T-helper 17 cell (primary cell): ENCODE data around the gene ARHGAP19. TPM values are rescaled to one million over a fixed set of nuclear protein-coding genes. Genes with fewer than 3 reads are reported as not detected.
A peak's percentile ranks its signal among the peaks of the same experiment; 100 is the strongest.

Experiments
- ATAC-seq: fragments of 150-1000 bp; cut with Tn5 transposase; 2 replicates; pipeline ENCODE4 v1.10.0; 2021; ENCODE audit warnings: mild to moderate bottlenecking, moderate library complexity
- DNase-seq, 3 donors: peaks; one replicate each; pipeline versions ENCODE4 v3.0.0 to v3.0.0-alpha.2; 2020 to 2021
- H3K9me3 ChIP-seq: one replicate; pipeline ENCODE4 v1.7.0; 2013; ENCODE audit warnings: low read length, mild to moderate bottlenecking; ENCODE audit not compliant: control insufficient read depth, poor library complexity, severe bottlenecking
- H3K27ac Mint-ChIP-seq: one replicate; pipeline ENCODE4 v1.8.0; 2022; ENCODE audit warnings: mild to moderate bottlenecking, moderate library complexity, mixed read lengths
- H3K27me3 Mint-ChIP-seq: one replicate; pipeline ENCODE4 v1.8.0; 2022; ENCODE audit warnings: mixed read lengths
- H3K36me3 Mint-ChIP-seq: one replicate; pipeline ENCODE4 v1.8.0; 2022; ENCODE audit warnings: low read depth, mixed read lengths
- H3K4me1 Mint-ChIP-seq: one replicate; pipeline ENCODE4 v1.8.0; 2022; ENCODE audit warnings: mild to moderate bottlenecking, mixed read lengths
- H3K4me3 Mint-ChIP-seq: one replicate; pipeline ENCODE4 v1.8.0; 2022; ENCODE audit warnings: mild to moderate bottlenecking, moderate library complexity, mixed read lengths
- total RNA-seq, 4 donors: library from RNA in 2 of 4; stranded (reverse) in 2 of 4; gene quantifications; one replicate each; pipeline ENCODE4 v1.2.3 and lab custom pipeline; 2022 to 2026

ARHGAP19 gene, protein sequence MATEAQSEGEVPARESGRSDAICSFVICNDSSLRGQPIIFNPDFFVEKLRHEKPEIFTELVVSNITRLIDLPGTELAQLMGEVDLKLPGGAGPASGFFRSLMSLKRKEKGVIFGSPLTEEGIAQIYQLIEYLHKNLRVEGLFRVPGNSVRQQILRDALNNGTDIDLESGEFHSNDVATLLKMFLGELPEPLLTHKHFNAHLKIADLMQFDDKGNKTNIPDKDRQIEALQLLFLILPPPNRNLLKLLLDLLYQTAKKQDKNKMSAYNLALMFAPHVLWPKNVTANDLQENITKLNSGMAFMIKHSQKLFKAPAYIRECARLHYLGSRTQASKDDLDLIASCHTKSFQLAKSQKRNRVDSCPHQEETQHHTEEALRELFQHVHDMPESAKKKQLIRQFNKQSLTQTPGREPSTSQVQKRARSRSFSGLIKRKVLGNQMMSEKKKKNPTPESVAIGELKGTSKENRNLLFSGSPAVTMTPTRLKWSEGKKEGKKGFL
- total RNA-seq = 10 to 100 TPM in 1 of 2 donors, 1 to 10 TPM in 1; 9.3 to 15.7 TPM
- total RNA-seq (lab: John Stamatoyannopoulos, UW) = 15.6 to 25.1 reads per million in 2 donors

DNA sequence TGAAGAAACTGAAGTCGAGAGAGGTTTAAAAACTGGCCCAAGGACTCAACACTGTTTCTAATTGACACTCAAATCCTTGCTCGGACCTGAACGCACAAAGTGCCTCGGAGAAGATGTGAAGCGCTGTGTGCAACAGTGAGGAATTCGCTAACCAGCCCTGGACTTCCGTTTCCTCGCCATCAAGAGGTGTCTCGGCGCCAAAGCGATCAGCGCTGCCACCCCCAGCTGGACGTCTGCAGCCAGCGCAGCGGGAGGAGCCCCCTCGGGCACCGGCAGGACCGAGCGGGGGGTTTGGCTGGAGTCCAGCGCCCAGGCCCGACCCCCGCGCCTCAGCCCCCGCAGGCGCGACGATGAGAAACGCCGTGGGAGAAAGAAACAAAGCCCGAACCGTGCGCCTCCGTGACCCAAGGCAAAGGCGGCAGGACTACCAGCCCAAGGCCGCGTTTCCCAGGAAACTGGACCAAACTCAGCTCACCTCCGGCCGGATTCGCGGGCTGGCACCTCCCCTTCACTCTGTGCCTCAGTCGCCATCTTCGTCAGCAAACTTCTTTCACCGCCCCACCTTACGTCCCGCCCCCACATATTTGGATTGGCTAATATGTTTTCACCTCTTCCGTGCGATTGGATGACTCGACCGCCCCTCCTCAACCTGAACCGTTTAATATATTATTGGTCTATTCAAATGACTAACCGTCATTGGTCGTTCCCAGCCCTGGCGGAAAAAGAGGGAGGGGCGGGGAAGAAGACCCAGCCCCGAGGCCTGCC lies at the start of gene ARHGAP19:
TSS of gene ARHGAP19 (minus strand) at position 541 of the 765 bp plus-strand sequence. CDS start at position 531, 10 bp downstream.
- no peaks in the 10 kb centered on the region for H3K9me3 ChIP-seq
- H3K4me3 Mint-ChIP-seq = peak within 1 kb of the TSS; percentile 97
- peak; percentile 75 to 86 (median 84) for DNase-seq
- H3K4me1 Mint-ChIP-seq = peaks cover 15% of the 10 kb centered on the region
- peak within 1 kb of the TSS; percentile 81 for H3K27ac Mint-ChIP-seq
- peak; percentile 99 for ATAC-seq
- no peaks in the 10 kb centered on the region for H3K27me3 Mint-ChIP-seq
- H3K36me3 Mint-ChIP-seq = no peaks in the 10 kb centered on the region

DNA sequence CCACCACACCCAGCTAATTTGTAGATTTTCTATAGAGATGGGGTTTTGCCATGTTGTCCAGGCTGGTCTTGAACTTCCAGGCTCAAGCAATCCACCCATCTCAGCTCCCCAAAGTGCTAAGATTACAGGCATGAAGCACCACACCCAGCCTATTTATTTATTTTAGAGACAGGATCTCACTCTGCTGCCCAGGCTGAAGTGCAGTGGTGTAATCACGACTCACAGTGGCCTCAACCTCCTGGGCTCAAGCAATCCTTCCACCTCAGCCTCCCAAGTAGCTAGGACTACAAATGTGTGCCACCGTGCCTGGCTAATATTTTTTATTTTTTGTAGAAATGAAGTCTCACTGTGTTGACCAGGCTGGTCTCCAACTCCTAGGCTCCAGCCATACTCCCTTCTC lies 49.0 kb upstream of the ARHGAP19 start:
- H3K4me1 Mint-ChIP-seq = peaks cover 3% of the 10 kb centered on the region
- H3K27ac Mint-ChIP-seq = no peak overlapping the region
- DNase-seq (no peak), ATAC-seq (no peak)
- peaks cover 9% of the 10 kb centered on the region for H3K27me3 Mint-ChIP-seq
- no peaks in the 10 kb centered on the region for H3K9me3 ChIP-seq
- H3K36me3 Mint-ChIP-seq = no peaks in the 10 kb centered on the region
- H3K4me3 Mint-ChIP-seq = no peak overlapping the region

DNA sequence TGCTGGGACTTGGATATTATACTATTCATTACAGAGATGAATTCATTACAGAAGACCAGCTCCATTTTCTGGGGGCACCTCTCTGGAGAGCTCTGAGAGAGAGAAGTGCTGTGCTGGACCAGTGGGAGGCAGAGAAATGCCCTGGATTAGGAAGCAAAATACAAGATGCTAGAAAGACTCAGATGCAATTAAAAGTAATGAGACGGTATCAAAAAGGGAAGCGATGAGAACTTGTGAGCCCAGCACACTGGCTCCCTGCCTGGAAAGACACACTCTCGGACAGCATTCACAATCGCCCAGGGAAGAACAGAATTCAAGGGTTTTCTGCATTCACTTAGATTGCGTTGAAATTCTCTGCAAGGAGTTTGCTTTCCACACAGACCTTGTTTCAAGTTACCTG lies 45.6 kb upstream of the ARHGAP19 start:
- H3K27me3 Mint-ChIP-seq = peaks cover 9% of the 10 kb centered on the region

DNA sequence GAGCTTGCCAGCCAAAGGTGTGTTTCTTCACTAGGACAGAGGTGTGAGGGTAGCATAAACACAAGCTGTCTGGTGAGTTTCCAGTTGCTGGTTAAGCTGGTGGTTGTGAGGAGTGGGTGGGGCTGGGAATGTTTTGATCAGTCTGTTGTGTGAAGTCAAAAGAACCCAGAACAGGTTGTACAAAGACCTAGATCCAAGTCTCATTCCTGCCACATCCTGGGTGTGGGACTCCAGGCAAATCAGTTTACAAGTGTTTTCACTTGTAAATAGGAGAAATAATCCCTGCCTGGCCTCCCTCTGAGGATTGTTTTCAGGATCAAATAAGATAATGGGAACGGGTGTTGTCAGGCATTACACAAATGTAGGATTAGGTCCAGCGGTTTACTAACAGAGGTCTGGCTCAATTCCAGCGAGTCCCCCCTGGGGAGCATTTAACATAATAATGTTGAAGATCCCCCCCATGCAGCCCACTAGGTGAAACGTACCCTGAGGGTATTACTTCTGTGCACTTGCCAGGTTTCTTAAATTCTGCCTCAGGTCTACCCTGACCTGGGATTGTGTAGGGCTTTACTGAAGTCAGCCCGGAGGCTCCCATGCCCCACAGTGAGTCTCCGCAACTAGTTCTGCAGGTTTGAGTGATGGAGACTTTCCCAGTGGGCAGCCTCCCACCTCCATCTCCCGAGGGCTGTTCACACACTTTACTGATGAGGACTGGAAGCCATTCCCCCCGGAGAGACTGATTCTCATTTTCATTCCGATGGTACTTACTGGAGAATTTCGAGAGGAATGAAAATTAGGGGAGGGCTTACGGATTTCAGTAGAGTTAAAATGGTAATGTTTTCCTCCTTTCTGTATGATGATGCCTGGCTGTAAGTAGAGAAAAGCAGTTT lies 44.8 kb upstream of the ARHGAP19 start:
- Mint-ChIP-seq H3K4me3 (no peak overlapping the region), H3K27ac (no peak overlapping the region), H3K36me3 (no peaks in the 10 kb centered on the region), H3K27me3 (peaks cover 9% of the 10 kb centered on the region), H3K4me1 (peaks cover 14% of the 10 kb centered on the region)
- DNase-seq (no peak), ATAC-seq (no peak)
- no peaks in the 10 kb centered on the region for H3K9me3 ChIP-seq

More for the DNA sequence above, 45.6 kb upstream of the ARHGAP19 start:
- Mint-ChIP-seq H3K4me1 (peaks cover 6% of the 10 kb centered on the region), H3K4me3 (no peak overlapping the region), H3K27ac (no peak overlapping the region), H3K36me3 (no peaks in the 10 kb centered on the region)
- no peak for DNase-seq
- no peaks in the 10 kb centered on the region for H3K9me3 ChIP-seq
- no peak for ATAC-seq

DNA sequence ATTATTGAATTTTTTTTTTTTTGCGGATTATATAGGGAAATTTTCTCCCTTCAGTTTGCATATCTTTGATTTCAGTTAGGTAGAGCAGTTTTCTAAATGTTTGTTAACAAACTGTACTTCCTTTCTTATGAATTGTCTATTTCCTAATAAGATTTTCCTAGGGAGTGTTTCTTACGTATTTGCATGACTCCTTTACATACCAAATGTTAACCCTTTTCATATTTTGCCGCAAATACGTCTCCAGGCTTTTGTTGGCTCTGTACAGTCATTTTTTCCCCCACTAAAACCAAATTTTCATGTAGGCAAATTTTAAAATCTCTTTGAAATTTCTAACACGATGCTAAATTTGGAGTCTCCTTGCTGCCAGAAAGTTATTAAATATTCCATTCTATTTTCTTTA lies 44.0 kb upstream of the ARHGAP19 start:
- no peak for ATAC-seq
- Mint-ChIP-seq H3K4me1 (peaks cover 21% of the 10 kb centered on the region), H3K27ac (no peak overlapping the region), H3K36me3 (no peaks in the 10 kb centered on the region), H3K27me3 (peaks cover 9% of the 10 kb centered on the region), H3K4me3 (no peak overlapping the region)
- no peak for DNase-seq
- H3K9me3 ChIP-seq = no peaks in the 10 kb centered on the region

DNA sequence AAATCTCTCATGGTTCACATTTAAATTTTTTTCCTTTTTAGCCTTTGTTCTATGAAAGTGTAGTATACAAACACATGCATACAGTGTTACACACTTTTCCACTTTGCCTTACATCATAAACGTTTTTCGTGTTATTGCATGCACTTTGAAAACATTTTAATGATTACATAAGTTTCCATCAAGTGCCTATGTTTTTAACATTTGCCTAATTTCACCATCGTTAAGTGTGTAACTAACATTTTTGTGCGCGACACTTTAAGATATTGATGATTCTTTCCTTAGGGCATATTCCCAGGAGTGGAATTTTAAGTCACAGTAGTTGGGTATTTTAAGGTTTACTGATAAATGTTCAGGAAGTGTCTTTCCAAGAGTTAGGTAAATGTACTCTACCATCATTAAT lies 43.6 kb upstream of the ARHGAP19 start:
- ATAC-seq (no peak), DNase-seq (no peak)
- no peaks in the 10 kb centered on the region for H3K9me3 ChIP-seq
- H3K27me3 Mint-ChIP-seq = peaks cover 9% of the 10 kb centered on the region
- H3K4me1 Mint-ChIP-seq = peaks cover 24% of the 10 kb centered on the region
- peaks cover 2% of the 10 kb centered on the region for H3K36me3 Mint-ChIP-seq
- H3K4me3 Mint-ChIP-seq = peak overlapping the region; percentile 43
- peak overlapping the region; percentile 16 for H3K27ac Mint-ChIP-seq

DNA sequence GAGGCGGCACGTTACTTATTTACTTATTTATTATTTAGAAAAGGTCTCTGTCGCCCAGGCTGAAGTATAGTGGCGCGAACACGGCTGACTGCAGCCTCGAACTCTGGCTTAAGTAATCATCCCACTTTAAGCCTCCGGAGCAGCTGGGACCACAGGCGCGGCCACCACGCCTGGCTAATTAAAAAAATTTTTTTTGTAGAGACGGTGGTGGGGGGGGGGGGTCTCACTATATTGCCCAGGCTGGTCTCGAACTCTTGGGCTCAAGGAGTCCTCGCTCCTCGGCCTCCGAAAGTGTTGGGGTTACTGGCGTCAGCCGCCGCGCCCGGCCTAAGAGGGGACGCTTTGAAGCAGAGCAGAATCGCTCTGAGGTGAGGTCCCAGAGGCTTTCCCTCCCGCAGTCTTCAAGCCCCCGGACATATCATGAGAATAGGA lies 42.8 kb upstream of the ARHGAP19 start:
- H3K27ac Mint-ChIP-seq = peak overlapping the region; percentile 16
- H3K4me1 Mint-ChIP-seq = peaks cover 26% of the 10 kb centered on the region
- no peak for ATAC-seq
- H3K9me3 ChIP-seq = no peaks in the 10 kb centered on the region
- no peak overlapping the region for H3K4me3 Mint-ChIP-seq
- peaks cover 2% of the 10 kb centered on the region for H3K36me3 Mint-ChIP-seq
- peaks cover 9% of the 10 kb centered on the region for H3K27me3 Mint-ChIP-seq
- DNase-seq = no peak

DNA sequence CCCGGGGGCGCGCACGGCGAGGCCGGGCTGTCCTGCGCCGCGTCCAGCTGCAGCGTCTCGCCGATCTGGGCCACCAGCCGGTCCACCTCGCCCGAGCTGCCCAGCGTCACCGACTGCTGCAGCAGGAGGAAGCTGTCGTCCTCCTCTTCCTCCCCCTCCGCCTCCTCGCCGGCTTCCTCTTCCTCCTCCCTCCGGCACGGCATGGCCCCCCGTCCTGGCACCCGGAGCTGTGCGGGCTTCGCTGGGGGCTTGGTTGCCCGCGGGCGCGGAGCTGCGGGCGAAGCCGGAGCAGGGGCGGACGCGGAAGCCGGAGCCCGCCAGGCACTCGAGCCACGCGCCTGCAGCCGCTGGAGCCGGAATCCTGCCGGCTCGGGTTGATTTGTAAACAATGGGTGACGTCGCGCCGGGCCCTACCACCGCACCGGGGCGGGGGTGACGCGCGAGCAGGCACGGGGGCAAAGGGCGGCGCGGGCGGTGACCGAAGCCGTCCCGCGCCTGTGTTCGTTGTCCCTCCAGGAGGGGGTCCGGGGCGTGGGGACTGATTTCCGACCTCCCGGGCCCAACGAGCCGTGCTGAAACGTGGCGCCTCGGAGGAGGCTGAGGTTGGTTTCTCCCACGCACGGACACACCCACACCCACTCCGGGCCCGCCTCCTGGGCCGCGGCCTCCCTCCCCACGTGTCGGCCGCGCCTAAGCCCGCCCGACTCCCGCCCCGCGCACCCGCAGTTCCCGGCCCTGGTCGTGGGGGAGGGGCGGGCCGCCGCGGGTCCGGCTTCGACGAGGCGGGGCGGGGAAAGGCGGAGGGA lies 42.1 kb upstream of the ARHGAP19 start, which contains the start of gene FRAT2:
TSS of gene FRAT2 (minus strand) at position 360 of the 806 bp plus-strand sequence. CDS start at position 203, 157 bp downstream.
- ATAC-seq (peak; percentile 92), DNase-seq (peak; percentile 79 to 83 (median 82))
- Mint-ChIP-seq H3K4me1 (peaks cover 31% of the 10 kb centered on the region), H3K4me3 (peak within 1 kb of the TSS; percentile 95), H3K27ac (peak within 1 kb of the TSS; percentile 92), H3K36me3 (peaks cover 4% of the 10 kb centered on the region), H3K27me3 (peaks cover 9% of the 10 kb centered on the region)
- H3K9me3 ChIP-seq = no peaks in the 10 kb centered on the region

DNA sequence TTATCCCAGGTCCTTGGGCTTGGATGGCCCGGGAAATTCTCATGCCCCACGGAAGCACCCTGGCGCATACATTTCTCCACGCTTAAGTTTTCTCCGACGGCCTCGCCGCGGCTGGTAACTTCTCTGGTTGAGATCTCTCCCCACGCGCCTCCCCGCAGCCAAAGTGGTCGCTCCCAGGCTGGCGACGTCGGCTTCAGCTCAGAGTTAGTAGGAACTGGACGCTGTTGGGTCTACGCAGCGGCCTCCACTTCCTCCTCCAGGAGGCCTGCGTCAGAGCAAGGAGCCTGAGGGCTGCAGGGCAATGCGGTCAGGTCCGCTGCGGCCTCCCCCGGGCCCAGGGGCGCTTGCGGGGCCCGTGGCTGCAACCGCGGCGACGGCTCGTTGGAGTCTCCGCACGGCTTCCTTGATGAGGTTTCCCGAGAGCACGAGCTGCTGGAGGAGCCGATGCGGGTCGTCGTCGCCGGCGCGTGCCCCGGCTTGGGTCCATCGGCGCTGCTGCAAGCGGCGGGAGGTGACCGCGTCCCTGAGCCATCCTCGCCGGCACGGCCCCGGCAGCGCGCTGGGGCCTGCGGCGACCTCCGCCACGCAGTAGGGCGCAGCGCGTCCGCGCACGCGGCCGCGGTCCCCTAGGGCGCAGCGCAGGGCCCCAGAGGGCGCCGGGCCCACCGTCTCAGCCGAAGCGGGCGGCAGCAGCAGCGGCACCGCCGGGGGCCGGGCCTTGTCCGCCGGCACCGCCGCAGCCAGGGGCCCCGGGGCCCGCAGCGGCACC lies 41.3 kb upstream of the ARHGAP19 start:
- no peaks in the 10 kb centered on the region for H3K9me3 ChIP-seq
- Mint-ChIP-seq H3K36me3 (peaks cover 4% of the 10 kb centered on the region), H3K4me3 (peak overlapping the region; percentile 95), H3K27ac (peak overlapping the region; percentile 92), H3K4me1 (peaks cover 32% of the 10 kb centered on the region), H3K27me3 (peaks cover 9% of the 10 kb centered on the region)
- DNase-seq (peak in 1 of 3 donors; percentile 12), ATAC-seq (peak; percentile 23)

DNA sequence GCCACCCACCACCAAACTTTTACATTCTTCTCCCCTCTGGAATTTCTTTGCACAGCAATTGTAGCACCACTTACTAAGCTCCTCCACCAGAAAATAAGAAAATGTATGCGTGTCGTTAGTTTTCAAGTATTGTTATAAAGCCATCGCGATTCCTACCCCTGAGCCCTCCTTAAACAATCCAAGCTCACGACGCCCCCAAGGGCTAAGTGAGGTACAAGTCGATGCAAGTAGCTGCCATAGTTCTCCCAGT lies 40.8 kb upstream of the ARHGAP19 start:
- DNase-seq (no peak), ATAC-seq (no peak)
- peaks cover 33% of the 10 kb centered on the region for H3K4me1 Mint-ChIP-seq
- H3K4me3 Mint-ChIP-seq = peak overlapping the region; percentile 95
- H3K27ac Mint-ChIP-seq = peak overlapping the region; percentile 92
- peaks cover 4% of the 10 kb centered on the region for H3K36me3 Mint-ChIP-seq
- H3K27me3 Mint-ChIP-seq = peaks cover 9% of the 10 kb centered on the region
- H3K9me3 ChIP-seq = no peaks in the 10 kb centered on the region

DNA sequence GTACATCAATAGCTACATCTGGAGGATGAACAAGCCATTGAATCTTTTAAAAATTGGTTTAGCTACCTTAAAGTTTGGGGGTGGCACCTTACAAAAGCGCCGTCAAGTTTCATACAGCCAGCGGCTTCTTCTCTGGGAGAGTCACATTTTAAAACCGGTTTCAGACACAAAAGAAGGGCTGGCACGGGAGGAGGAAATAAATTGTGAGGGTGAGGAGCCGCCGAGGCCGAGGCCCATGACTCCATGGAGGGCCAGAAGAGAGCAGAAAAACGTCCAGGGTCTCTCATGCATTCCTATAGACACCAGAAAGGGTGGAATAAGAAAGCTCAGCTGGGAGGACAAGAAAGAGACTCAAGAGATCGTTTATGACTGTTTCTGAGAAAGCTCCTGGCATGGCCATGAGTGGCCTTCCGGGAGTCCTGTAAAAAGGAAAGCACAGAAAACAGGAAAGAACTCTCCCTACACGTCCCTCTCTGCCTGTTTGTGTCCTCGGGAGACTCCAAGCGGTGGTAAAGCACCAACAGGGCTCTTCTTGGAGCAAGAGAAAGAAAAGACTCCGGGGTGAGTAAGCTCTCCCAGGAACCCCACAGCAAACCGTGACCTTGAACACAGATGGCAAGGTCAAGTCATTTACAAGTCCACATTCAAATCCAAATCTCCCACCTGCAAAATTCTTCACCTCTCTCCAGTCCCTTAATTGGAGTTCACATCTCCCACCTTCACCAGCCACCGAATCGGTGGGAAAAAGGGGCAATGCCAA lies 40.3 kb upstream of the ARHGAP19 start:
- Mint-ChIP-seq H3K27me3 (peaks cover 5% of the 10 kb centered on the region), H3K36me3 (peaks cover 6% of the 10 kb centered on the region), H3K4me3 (peak overlapping the region; percentile 95), H3K4me1 (peaks cover 36% of the 10 kb centered on the region), H3K27ac (peak overlapping the region; percentile 92)
- DNase-seq (no peak), ATAC-seq (no peak)
- H3K9me3 ChIP-seq = no peaks in the 10 kb centered on the region
